Cerebellar cortex (tissue), 1 donor: ENCODE data around the gene AGRN.
A peak's percentile ranks its signal among the peaks of the same experiment; 100 is the strongest.

ENCODE experiments used
- DNase-seq: peaks from one replicate; pipeline ENCODE4 v3.0.0-alpha.2; 2015; ENCODE audit warnings: low spot score

The AGRN gene

GRCh38 chr1:1038694-1039093, 18.8 kb downstream of the AGRN start:
- DNase-seq = no peak

DNA sequence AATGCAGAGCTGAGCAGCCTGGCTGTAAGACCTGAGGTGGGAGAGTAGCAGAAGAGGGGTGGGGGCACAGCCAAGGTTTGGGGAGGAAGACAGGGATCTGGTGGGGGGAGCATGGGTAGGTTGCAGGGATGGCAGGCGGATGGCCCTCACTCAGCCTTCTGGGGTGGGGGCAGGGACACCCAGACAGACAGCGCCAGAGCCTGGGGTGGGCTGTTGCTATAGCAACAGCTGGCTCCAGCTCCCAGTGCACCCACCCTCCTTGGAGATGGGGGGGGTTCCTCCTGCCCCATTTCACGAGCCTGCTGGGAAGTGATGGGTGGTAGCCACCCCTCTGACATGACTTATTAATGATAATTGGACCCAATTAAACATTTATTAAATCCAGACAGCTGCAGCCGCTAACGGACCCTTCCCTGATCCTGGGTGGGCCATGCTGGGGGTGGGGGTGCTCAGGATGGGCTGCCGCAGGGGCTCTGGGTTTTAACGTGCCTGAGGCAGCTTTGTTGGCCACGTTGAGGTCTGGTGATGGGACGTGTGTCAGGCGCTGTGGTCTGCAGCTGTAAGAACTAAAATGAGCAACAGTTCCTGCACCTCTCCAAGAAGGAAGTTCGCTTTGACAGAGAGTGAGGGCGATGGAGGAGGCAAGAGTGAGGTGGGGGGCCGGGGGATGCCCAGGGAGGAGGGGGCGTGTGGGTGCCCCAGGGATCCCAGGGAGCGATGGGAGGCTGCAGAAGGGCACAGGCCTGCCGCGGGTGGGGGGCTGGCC, 19.4 kb downstream of the AGRN start:
- no peak for DNase-seq

DNA sequence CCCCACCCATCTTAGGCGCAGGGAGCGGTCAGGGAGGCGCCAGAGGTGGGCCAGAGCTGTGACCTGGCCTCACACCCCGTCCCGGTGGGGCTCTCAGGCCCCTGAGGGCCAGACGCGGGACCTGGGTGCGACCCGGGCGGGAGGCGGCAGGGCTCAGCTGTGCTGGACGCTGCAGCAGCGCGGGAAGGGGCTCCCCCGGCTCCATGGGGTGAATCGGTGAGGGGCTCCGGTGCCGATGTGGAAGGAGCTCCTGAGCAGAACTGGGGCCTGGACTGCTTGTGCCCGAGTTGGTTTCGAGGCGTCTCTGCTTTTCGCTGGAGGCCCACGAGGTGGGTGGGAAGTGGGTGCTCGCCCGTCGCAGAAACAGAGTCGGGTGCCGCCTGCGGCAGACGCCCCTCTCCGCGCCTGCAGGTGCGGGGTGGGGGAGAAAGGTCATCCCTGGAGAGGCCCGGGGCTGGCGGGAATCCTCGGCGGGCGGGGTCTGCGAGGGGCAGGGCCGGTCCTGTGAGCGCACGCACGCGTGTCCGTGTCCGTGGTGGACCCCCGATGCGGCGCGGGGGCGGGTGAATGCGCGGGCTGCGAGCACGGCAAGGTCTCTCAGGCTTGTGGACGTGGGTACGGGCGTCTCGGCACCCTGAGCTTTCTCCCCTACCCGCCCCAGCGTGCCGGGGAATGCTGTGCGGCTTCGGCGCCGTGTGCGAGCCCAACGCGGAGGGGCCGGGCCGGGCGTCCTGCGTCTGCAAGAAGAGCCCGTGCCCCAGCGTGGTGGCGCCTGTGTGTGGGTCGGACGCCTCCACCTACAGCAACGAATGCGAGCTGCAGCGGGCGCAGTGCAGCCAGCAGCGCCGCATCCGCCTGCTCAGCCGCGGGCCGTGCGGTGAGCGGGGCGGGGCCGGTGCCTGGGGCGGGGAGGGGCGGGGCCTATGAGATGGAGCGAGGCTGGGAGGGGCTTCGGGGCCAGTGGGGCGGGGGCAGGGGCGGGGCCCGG, 20.4 kb downstream of the AGRN start:
- peak; percentile 39 for DNase-seq

DNA sequence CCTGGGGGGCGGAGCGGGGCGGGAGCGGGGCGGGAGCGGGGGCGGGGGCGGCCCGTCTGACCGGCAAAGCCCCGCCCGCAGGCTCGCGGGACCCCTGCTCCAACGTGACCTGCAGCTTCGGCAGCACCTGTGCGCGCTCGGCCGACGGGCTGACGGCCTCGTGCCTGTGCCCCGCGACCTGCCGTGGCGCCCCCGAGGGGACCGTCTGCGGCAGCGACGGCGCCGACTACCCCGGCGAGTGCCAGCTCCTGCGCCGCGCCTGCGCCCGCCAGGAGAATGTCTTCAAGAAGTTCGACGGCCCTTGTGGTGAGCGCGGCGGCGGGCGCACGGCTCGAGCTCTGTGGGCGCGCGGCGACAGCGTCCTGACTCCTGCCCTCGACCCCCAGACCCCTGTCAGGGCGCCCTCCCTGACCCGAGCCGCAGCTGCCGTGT, 21.2 kb downstream of the AGRN start:
- no peak for DNase-seq

DNA sequence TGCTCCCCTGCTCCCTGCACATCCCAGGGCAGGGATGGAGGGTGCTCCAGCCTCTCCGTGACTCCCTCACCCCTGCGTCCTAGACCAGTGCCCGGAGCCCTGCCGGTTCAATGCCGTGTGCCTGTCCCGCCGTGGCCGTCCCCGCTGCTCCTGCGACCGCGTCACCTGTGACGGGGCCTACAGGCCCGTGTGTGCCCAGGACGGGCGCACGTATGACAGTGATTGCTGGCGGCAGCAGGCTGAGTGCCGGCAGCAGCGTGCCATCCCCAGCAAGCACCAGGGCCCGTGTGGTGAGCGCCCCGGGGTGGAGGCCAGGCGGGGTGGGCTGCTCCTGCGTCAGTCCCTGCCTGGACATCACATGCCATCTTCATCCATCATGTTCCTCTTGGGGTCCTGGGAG, 22.0 kb downstream of the AGRN start:
- DNase-seq = no peak

- no peak for DNase-seq
Observed at GRCh38 chr1:1042835-1043234, 22.9 kb downstream of the AGRN start.

- no peak for DNase-seq
Observed at GRCh38 chr1:1043411-1043810, 23.5 kb downstream of the AGRN start.

GRCh38 chr1:1043921-1044320, 24.0 kb downstream of the AGRN start:
- DNase-seq = no peak

- DNase-seq = no peak
Observed at GRCh38 chr1:1044455-1045078, 24.6 kb downstream of the AGRN start.

DNA sequence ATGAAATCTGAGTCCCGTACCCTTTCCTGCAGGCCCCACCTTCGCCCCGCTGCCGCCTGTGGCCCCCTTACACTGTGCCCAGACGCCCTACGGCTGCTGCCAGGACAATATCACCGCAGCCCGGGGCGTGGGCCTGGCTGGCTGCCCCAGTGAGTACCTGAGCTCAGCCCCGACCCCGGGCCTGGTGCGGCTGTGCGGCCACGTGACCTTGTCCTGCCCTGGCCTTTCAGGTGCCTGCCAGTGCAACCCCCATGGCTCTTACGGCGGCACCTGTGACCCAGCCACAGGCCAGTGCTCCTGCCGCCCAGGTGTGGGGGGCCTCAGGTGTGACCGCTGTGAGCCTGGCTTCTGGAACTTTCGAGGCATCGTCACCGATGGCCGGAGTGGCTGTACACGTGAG, 25.2 kb downstream of the AGRN start:
- DNase-seq = no peak

- DNase-seq = no peak
Observed at GRCh38 chr1:1046243-1046642, 26.3 kb downstream of the AGRN start.

GRCh38 chr1:1046767-1047166, 26.8 kb downstream of the AGRN start:
- DNase-seq = no peak

GRCh38 chr1:1047407-1047806, 27.5 kb downstream of the AGRN start:
- no peak for DNase-seq

DNA sequence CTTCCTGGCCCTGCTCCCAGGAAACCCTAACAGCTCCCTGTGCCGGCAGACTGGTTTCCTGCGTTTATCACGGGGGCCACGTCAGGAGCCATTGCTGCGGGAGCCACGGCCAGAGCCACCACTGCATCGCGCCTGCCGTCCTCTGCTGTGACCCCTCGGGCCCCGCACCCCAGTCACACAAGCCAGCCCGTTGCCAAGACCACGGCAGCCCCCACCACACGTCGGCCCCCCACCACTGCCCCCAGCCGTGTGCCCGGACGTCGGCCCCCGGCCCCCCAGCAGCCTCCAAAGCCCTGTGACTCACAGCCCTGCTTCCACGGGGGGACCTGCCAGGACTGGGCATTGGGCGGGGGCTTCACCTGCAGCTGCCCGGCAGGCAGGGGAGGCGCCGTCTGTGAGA, 28.0 kb downstream of the AGRN start:
- no peak for DNase-seq

- no peak for DNase-seq
Observed at GRCh38 chr1:1048765-1049164, 28.8 kb downstream of the AGRN start.

- no peak for DNase-seq
Observed at GRCh38 chr1:1049318-1050165, 29.6 kb downstream of the AGRN start.

DNA sequence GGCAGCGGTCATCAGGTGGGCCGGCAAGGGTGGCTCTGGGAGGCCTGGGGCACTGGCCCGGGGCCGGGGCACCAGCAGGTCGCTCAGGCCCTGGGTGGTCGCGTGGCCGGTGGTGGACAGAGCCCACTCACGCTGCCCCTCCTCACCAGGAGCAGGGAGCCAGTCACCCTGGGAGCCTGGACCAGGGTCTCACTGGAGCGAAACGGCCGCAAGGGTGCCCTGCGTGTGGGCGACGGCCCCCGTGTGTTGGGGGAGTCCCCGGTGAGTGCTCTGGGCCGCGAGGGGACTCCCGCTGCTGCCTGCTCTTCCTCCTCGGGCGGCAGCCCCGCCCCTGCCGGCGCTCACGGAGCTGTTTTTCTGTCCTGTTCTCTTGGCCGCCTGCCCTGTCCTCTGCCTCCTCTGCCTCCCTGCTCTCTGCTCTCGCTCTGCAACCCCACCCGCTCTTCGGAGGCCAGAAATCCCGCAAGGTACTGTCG, 30.7 kb downstream of the AGRN start:
- no peak for DNase-seq

- DNase-seq = no peak
Observed at GRCh38 chr1:1051127-1051810, 31.3 kb downstream of the AGRN start.

- DNase-seq = no peak
Observed at GRCh38 chr1:1052003-1052840, 32.3 kb downstream of the AGRN start.

DNA sequence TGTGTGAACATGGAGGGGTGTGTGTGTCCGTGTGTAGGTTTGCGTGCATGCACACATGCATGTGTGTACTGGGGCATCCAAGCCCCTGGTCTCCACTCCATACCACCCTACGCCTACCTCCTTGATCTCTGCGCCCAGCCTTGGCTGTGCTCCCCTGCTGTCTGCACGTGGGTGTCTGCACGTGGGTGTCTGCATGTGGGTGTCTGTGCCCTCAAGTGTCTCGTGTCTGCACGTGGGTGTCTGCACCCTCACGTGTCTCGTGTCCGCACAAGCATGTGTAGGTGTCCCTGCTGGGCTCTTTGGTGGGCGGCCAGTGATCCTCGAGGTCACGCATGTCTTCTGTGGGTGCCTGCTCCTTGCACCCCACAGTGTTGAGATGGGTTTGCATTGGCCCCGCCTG, 33.1 kb downstream of the AGRN start:
- no peak for DNase-seq
